Large intestine (tissue), 3 donors: ENCODE results near the gene AR. TPM values are rescaled to one million over a fixed set of nuclear protein-coding genes. Genes with fewer than 3 reads are reported as not detected.

ENCODE experiments used
- DNase-seq, 2 donors: peaks; one replicate each; pipeline versions ENCODE4 v3.0.0 to v3.0.0-alpha.2; 2013
- H3K27ac ChIP-seq: one replicate; pipeline ENCODE4 v1.5.1; 2013; ENCODE audit warnings: low read length
- H3K27me3 ChIP-seq: 2 replicates; pipeline ENCODE4 v1.6.1; 2013; ENCODE audit warnings: low read length; ENCODE audit not compliant: control insufficient read depth, insufficient read depth
- H3K36me3 ChIP-seq: 2 replicates; pipeline ENCODE4 v1.6.1; 2013; ENCODE audit warnings: low read length; ENCODE audit not compliant: control insufficient read depth, insufficient read depth
- H3K4me1 ChIP-seq: one replicate; pipeline ENCODE4 v1.6.1; 2013; ENCODE audit warnings: low read length; ENCODE audit not compliant: control insufficient read depth, insufficient read depth
- H3K4me3 ChIP-seq: one replicate; pipeline ENCODE4 v1.5.1; 2013; ENCODE audit warnings: low read length
- H3K9me3 ChIP-seq: one replicate; pipeline ENCODE4 v1.6.1; 2013; ENCODE audit warnings: mild to moderate bottlenecking, low read depth, low read length, moderate library complexity; ENCODE audit not compliant: control insufficient read depth
- WGBS: methylation state at CpG from one replicate; pipeline ENCODE4 v1.1.5; 2013; ENCODE audit warnings: low lambda C conversion rate; ENCODE audit not compliant: insufficient coverage; 5-methylcytosine and 5-hydroxymethylcytosine counted together
- polyA plus RNA-seq: library from polyadenylated mRNA; unstranded; fragments of 120-200 nt; gene quantifications from one replicate; pipeline ENCODE4 v1.2.1, GENCODE V29; 2013

The AR gene
- polyA plus RNA-seq, 1 donor, result 0.45 TPM

GRCh38 chrX:67568769-67569168 is 24.9 kb downstream of the AR start:
- no peaks in the 10 kb centered on the region for H3K4me1 ChIP-seq
- no peak overlapping the region for H3K27ac ChIP-seq
- no peaks in the 10 kb centered on the region for H3K36me3 ChIP-seq
- WGBS, result no CpG with 5 or more reads among the region's 5 CpGs
- H3K4me3 ChIP-seq, result no peak overlapping the region
- DNase-seq, result peak; percentile 39 to 58
- no peaks in the 10 kb centered on the region for H3K9me3 ChIP-seq
- H3K27me3 ChIP-seq, result no peaks in the 10 kb centered on the region

- no peaks in the 10 kb centered on the region for H3K9me3 ChIP-seq
- H3K4me3 ChIP-seq, result no peak overlapping the region
- H3K27me3 ChIP-seq, result no peaks in the 10 kb centered on the region
Observed at GRCh38 chrX:67570839-67571238, 27.0 kb downstream of the AR start.

GRCh38 chrX:67574696-67575095 is 30.9 kb downstream of the AR start:
- no CpG with 5 or more reads among the region's 2 CpGs for WGBS
- DNase-seq, result no peak
- H3K9me3 ChIP-seq, result no peaks in the 10 kb centered on the region
- H3K4me1 ChIP-seq, result no peaks in the 10 kb centered on the region
- no peak overlapping the region for H3K4me3 ChIP-seq
- H3K27me3 ChIP-seq, result no peaks in the 10 kb centered on the region
- H3K27ac ChIP-seq, result no peak overlapping the region
- no peaks in the 10 kb centered on the region for H3K36me3 ChIP-seq

More at GRCh38 chrX:67570839-67571238, 27.0 kb downstream of the AR start:
- Histone ChIP-seq H3K27ac (no peak overlapping the region), H3K36me3 (no peaks in the 10 kb centered on the region), H3K4me1 (no peaks in the 10 kb centered on the region)
- DNase-seq, result no peak

- no peak overlapping the region for H3K27ac ChIP-seq
- WGBS, result no CpG with 5 or more reads among the region's 4 CpGs
- H3K9me3 ChIP-seq, result no peaks in the 10 kb centered on the region
- H3K36me3 ChIP-seq, result no peaks in the 10 kb centered on the region
- no peaks in the 10 kb centered on the region for H3K27me3 ChIP-seq
- no peak overlapping the region for H3K4me3 ChIP-seq
- H3K4me1 ChIP-seq, result no peaks in the 10 kb centered on the region
- no peak for DNase-seq
Observed at GRCh38 chrX:67582436-67582835, 38.6 kb downstream of the AR start.

GRCh38 chrX:67583171-67583570 is 39.4 kb downstream of the AR start:
- Histone ChIP-seq H3K27ac (no peak overlapping the region), H3K27me3 (no peaks in the 10 kb centered on the region), H3K4me3 (no peak overlapping the region), H3K4me1 (no peaks in the 10 kb centered on the region), H3K36me3 (no peaks in the 10 kb centered on the region), H3K9me3 (no peaks in the 10 kb centered on the region)
- no CpG with 5 or more reads among the region's 1 CpG for WGBS
- DNase-seq, result no peak

GRCh38 chrX:67585401-67585800 is 41.6 kb downstream of the AR start:
- H3K4me3 ChIP-seq, result no peak overlapping the region
- WGBS, result no CpG with 5 or more reads among the region's 3 CpGs
- H3K4me1 ChIP-seq, result no peaks in the 10 kb centered on the region
- no peak for DNase-seq
- H3K36me3 ChIP-seq, result no peaks in the 10 kb centered on the region
- H3K27me3 ChIP-seq, result no peaks in the 10 kb centered on the region
- no peaks in the 10 kb centered on the region for H3K9me3 ChIP-seq
- H3K27ac ChIP-seq, result no peak overlapping the region

- no peaks in the 10 kb centered on the region for H3K9me3 ChIP-seq
- no peaks in the 10 kb centered on the region for H3K4me1 ChIP-seq
- no peak overlapping the region for H3K4me3 ChIP-seq
- H3K27ac ChIP-seq, result no peak overlapping the region
- no peak for DNase-seq
- H3K36me3 ChIP-seq, result no peaks in the 10 kb centered on the region
- WGBS, result no CpG with 5 or more reads among the region's 3 CpGs
- H3K27me3 ChIP-seq, result no peaks in the 10 kb centered on the region
Observed at GRCh38 chrX:67587946-67588624, 44.3 kb downstream of the AR start.

- H3K4me3 ChIP-seq, result no peak overlapping the region
- no peaks in the 10 kb centered on the region for H3K27me3 ChIP-seq
- H3K27ac ChIP-seq, result no peak overlapping the region
- DNase-seq, result no peak
- WGBS, result no CpG with 5 or more reads among the region's 3 CpGs
- no peaks in the 10 kb centered on the region for H3K4me1 ChIP-seq
- no peaks in the 10 kb centered on the region for H3K36me3 ChIP-seq
- no peaks in the 10 kb centered on the region for H3K9me3 ChIP-seq
Observed at GRCh38 chrX:67596839-67597790, 53.3 kb downstream of the AR start.

GRCh38 chrX:67599532-67599931 is 55.7 kb downstream of the AR start:
- Histone ChIP-seq H3K4me1 (no peaks in the 10 kb centered on the region), H3K36me3 (no peaks in the 10 kb centered on the region), H3K27me3 (no peaks in the 10 kb centered on the region), H3K27ac (no peak overlapping the region), H3K9me3 (no peaks in the 10 kb centered on the region), H3K4me3 (no peak overlapping the region)
- WGBS, result no CpG with 5 or more reads among the region's 3 CpGs
- DNase-seq, result no peak

GRCh38 chrX:67601771-67602170 is 58.0 kb downstream of the AR start:
- Histone ChIP-seq H3K27ac (no peak overlapping the region), H3K27me3 (no peaks in the 10 kb centered on the region), H3K4me3 (no peak overlapping the region), H3K36me3 (no peaks in the 10 kb centered on the region), H3K4me1 (no peaks in the 10 kb centered on the region), H3K9me3 (no peaks in the 10 kb centered on the region)
- no CpG with 5 or more reads among the region's 1 CpG for WGBS
- DNase-seq, result no peak
